Body of pancreas (tissue), 4 donors: ENCODE results near the gene C1orf232. TPM values are rescaled to one million over a fixed set of nuclear protein-coding genes. Genes with fewer than 3 reads are reported as not detected.
A peak's percentile ranks its signal among the peaks of the same experiment; 100 is the strongest.

Experiments
- ATAC-seq: fragments of 150-250 bp; one replicate; pipeline ENCODE4 v1.9.1; 2016
- DNase-seq, 4 donors: peaks; one replicate each; pipeline ENCODE4 v3.0.0-alpha.2; 2019
- H3K27ac ChIP-seq, 4 donors: fragments of 200-600 bp; sonication (generic); 1 replicate in 3 of 4; 2 replicates in 1 of 4; pipeline versions ENCODE4 v1.5.1 to v1.6.1; 2016 to 2019; ENCODE audit warnings: mild to moderate bottlenecking in 1 of 4, mixed read lengths in 1 of 4, moderate library complexity in 1 of 4
- H3K27me3 ChIP-seq, 2 donors: fragments of 200-600 bp; sonication (generic); one replicate each; pipeline ENCODE4 v1.6.0; 2016; ENCODE audit warnings: mild to moderate bottlenecking in 1 of 2
- H3K36me3 ChIP-seq, 2 donors: fragments of 200-600 bp; sonication (generic); replicated peaks in 1 of 2; 2 replicates each; pipeline ENCODE4 v1.5.1; 2016; ENCODE audit warnings: low read depth in 2 of 2; ENCODE audit not compliant: insufficient read depth in 1 of 2
- H3K4me1 ChIP-seq: fragments of 200-600 bp; sonication (generic); one replicate; pipeline ENCODE4 v1.6.0; 2016
- H3K4me3 ChIP-seq, 2 donors: fragments of 200-600 bp; sonication (generic); 1 replicate in 1 of 2; 2 replicates in 1 of 2; pipeline ENCODE4 v1.5.1; 2016 to 2019
- H3K9me3 ChIP-seq, 3 donors: fragments of 200-600 bp; sonication (generic); 1 replicate in 2 of 3; 2 replicates in 1 of 3; pipeline ENCODE4 v1.5.1; 2016
- CTCF ChIP-seq, 7 experiments: fragments of 450-650 bp in 4 of 7; fragments of 200-600 bp in 3 of 7; sonication (generic) in 3 of 7; IDR thresholded peaks; one replicate each; pipeline ENCODE4 v1.5.1; 2016 to 2019; ENCODE audit warnings: antibody characterized with exemption in 7 of 7
- POLR2A ChIP-seq, 3 donors: fragments of 450-650 bp; IDR thresholded peaks; one replicate each; pipeline ENCODE4 v1.6.1; 2016; ENCODE audit warnings: antibody characterized with exemption in 3 of 3, mild to moderate bottlenecking in 2 of 3
- WGBS, 2 donors: methylation state at CpG; one replicate each; pipeline ENCODE4 v1.1.5; 2017; 5-methylcytosine and 5-hydroxymethylcytosine counted together
- intact Hi-C: fragments of 100-400 bp; cut with DNase I; formaldehyde crosslinking; loops from one replicate; pipeline ENCODE4 v1.15.1; 2023
- total RNA-seq, 2 donors: library from RNA; depleted of rRNA; stranded (reverse); fragments of >200 nt; gene quantifications; one replicate each; pipeline ENCODE4 v1.1.0, GENCODE V29; 2016

C1orf232 gene
- total RNA-seq, 2 donors from 2014 or later, result not detected

GRCh38 chr1:26124418-26125331 lies 44.1 kb downstream of the C1orf232 start:
- H3K27ac ChIP-seq, result peak overlapping the region in 3 of 4 donors; percentile 5 to 90 (median 56)
- WGBS, 2 donors, result 33 to 35% methylated on average over 4 of the region's 4 CpGs
- no peak for DNase-seq
- intact Hi-C loops, result no loop called here
- H3K4me1 ChIP-seq, result peaks cover 85% of the 10 kb centered on the region
- ATAC-seq, result peak; percentile 59
- no peak overlapping the region for H3K4me3 ChIP-seq
- no peaks in the 10 kb centered on the region for H3K9me3 ChIP-seq
- no peak for TF ChIP-seq POLR2A (IDR thresholded peaks at IDR 0.05)
- TF ChIP-seq CTCF (IDR thresholded peaks at IDR 0.05), result no peak
- H3K27me3 ChIP-seq, result no peaks in the 10 kb centered on the region
- H3K36me3 ChIP-seq, result no peaks in the 10 kb centered on the region

- intact Hi-C loops, result no loop called here
- ATAC-seq (no peak), DNase-seq (no peak)
- Histone ChIP-seq H3K36me3 (no peaks in the 10 kb centered on the region), H3K9me3 (no peaks in the 10 kb centered on the region), H3K4me1 (peaks cover 92% of the 10 kb centered on the region), H3K27ac (peak overlapping the region in 2 of 4 donors; percentile 34 to 90), H3K27me3 (no peaks in the 10 kb centered on the region), H3K4me3 (no peak overlapping the region)
- 60 to 68% methylated on average over 7 of the region's 7 CpGs for WGBS, 2 donors
- TF ChIP-seq POLR2A (IDR thresholded peaks at IDR 0.05), result no peak
These were observed 45.5 kb downstream of the C1orf232 start for GRCh38 chr1:26122988-26123973.

- peaks cover 92% of the 10 kb centered on the region for H3K4me1 ChIP-seq
- DNase-seq (no peak), ATAC-seq (no peak)
- peak overlapping the region in 3 of 4 donors; percentile 48 to 90 (median 69) for H3K27ac ChIP-seq
- no peaks in the 10 kb centered on the region for H3K27me3 ChIP-seq
- no peak overlapping the region for H3K4me3 ChIP-seq
- WGBS, 2 donors, result 22 to 28% methylated on average over 8 of the region's 8 CpGs
- H3K36me3 ChIP-seq, result no peaks in the 10 kb centered on the region
- H3K9me3 ChIP-seq, result no peaks in the 10 kb centered on the region
- TF ChIP-seq CTCF (IDR thresholded peaks at IDR 0.05) (no peak), POLR2A (IDR thresholded peaks at IDR 0.05) (no peak)
- intact Hi-C loops, result no loop called here
These were observed 46.6 kb downstream of the C1orf232 start for GRCh38 chr1:26121854-26122773.

GRCh38 chr1:26119892-26120608 lies 48.7 kb downstream of the C1orf232 start:
- Histone ChIP-seq H3K4me1 (peaks cover 92% of the 10 kb centered on the region), H3K36me3 (no peaks in the 10 kb centered on the region), H3K27ac (peak overlapping the region in 2 of 4 donors; percentile 19 to 34), H3K9me3 (no peaks in the 10 kb centered on the region), H3K4me3 (no peak overlapping the region), H3K27me3 (no peaks in the 10 kb centered on the region)
- no peak for TF ChIP-seq CTCF (IDR thresholded peaks at IDR 0.05)
- DNase-seq, result no peak
- 69 to 81% methylated on average over 8 to 9 of the region's 9 CpGs for WGBS, 2 donors
- intact Hi-C loops, result no loop called here
- ATAC-seq, result no peak
